HG03442 (cell line): Measurements from ENCODE around the gene DGCR6L.

Experiments
- ATAC-seq: cut with Tn5 transposase; IDR thresholded peaks from one replicate; pipeline ENCODE4 v1.9.1; 2021; ENCODE audit warnings: mild to moderate bottlenecking, moderate library complexity; ENCODE audit not compliant: unreplicated experiment

Gene DGCR6L

GRCh38 chr22:20264614-20265452 is 55.0 kb downstream of the DGCR6L start:
- no peak for ATAC-seq
